HG03558 (cell line): ENCODE measurements around the gene GALNT18.

Experiments
- ATAC-seq: cut with Tn5 transposase; IDR thresholded peaks from one replicate; pipeline ENCODE4 v1.9.1; 2021; ENCODE audit warnings: moderate number of reproducible peaks; ENCODE audit not compliant: unreplicated experiment; ENCODE audit errors: extremely low read depth

The GALNT18 gene

DNA sequence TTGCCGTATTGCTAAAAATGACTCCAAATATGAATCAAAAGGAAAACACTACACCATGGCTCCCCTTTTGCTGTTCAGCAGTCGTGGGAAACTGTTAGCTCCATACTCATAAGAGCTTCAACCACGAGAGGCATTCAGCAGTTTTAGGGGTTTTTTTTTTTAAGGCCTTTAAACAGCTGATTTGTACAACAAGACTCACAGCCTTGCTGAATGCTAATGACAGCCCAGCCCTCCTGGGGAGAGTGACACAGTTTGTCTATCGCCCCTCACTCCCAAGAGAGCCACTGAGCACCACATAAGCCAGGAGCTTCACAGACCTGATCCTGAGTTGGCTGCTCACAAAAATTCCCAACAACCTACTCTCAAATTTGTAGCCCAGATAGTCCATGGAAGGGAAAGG, 32.4 kb downstream of the GALNT18 start:
- ATAC-seq = no peak

DNA sequence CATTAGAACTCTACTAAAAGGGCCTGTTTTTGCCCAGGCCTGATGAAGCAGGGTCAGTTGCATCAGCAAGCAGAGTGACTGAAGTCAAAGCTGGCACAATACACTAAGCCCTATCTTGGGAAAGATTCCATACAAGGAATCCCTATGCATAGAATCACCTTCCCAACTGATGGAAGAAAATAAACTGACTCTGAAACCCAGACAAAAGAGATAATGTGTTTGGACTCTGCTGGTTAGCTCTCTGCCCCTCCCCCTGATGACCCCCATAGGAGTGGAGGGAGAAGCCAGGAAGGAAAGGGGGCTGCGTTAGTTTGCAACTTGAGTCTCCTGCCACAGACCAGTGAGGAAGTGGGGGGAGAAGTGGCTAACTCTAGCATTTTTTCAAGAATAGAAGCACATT, 32.9 kb downstream of the GALNT18 start:
- no peak for ATAC-seq

DNA sequence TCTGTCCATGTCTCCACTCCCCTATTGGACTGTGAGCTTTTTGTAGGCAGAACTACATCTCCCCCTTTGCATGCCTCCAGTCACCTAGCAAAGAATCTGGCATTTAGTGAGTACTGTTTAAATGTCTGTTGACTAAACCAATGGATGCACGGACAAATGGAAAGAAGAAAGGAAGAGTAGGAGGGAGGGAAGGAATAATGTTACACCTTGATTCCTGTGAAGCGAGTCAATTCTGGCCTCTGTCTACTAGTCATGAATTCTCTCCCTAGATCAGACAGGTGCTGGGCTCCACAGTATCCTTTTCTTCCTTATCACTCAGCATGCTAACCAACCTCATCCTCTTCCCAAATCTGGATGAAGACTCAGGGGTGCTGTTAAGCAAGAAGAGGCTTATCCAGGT, 33.6 kb downstream of the GALNT18 start:
- no peak for ATAC-seq

DNA sequence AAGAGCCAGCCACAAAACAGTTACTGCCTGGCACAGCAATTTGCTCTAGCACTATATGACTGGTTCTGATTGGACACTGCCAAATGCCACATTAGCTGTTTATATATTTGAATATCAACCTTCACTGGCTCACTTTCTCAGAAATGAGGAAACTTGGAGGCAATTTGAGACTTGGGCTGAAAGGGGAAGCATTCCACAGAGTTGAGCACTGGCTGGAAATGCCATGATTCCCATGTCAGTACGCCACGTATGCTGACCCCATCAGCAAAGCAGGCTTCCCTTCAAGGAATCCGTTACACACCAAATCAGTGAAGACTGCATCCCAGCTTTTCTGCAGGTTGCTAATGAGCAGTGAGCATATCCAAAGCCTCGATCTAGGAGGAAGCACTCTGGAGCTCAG, 34.7 kb downstream of the GALNT18 start:
- ATAC-seq = no peak

DNA sequence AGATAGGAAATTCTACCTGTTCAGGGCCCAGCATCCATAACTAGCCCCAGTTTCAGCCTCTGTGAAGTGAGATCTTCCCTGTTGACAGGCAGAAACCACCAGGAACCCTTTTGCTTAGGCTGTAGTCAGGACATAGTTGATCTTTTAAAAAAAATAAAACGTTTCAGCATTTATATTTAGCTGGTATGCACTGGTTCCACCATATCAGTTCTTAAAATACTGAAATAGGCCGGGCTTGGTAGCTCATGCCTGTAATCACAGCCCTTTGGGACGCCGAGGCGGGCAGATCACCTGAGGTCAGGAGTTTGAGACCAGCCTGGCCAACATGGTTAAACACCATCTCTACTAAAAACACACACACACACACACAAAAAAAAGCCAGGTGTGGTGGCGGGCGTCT, 35.3 kb downstream of the GALNT18 start:
- ATAC-seq = no peak

DNA sequence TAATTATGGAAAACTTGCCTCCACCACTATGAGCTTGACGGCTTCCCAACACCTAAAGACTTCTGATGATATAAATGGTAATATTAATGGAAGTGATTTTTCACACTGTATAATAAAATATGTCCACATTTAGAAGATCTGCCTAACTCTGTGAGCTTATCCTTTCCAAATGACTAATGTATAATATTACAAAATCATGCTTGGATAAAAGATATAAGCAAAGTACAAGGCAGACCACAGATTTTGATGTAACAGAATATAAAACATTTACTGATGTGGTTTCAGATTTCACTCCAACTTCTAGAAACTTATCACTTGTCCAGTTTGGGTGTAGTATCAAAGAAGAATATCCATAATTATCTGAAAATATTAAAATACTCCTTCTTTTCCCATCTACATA, 36.9 kb downstream of the GALNT18 start:
- ATAC-seq = no peak

DNA sequence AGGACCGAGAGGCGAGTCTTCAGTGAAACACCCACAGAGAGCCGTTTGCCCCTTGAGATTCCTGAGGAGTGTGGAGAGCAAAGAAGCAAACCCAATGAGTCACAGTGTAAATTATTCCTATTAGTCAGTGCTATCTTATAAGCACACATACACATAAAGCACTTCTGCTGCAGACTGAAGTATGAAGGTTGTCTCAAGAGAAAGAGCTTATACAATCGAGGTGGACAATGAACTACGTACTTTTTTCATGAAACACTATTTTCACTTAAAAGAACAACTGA, 37.3 kb downstream of the GALNT18 start:
- ATAC-seq = no peak

DNA sequence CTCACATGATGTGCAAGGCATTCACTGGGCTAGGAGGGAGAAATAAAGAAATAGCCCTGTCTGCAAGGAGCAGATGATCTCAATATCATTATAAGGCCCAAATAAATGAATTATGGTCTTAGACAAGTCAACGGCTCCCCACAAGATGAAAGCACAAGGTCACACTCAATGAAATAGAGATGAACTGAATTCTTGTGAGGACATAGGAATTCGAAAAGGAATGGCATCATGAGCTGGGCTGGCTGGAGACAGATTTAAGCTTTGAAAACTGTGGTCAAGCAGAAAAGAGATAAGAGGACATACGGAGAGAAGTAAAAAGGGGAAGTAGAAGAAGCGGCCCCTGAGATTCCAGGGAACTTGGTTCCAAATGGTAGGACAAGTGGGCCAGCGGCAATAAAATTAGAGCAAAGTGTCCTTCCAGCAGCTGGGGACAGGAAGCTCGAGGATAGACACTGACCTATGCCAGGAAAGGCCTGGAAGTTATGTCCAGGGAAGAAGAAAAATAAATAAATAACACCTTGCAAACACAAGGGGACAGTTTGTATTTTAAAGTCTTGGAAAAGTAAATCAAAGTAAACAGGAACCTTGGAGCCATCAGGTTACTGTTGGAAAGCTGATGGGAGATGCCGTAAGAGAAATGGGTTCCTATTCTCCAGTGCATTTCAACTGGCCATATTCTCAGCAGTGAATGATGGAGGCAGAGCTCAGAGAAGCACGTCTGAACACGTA, 37.8 kb downstream of the GALNT18 start:
- no peak for ATAC-seq

DNA sequence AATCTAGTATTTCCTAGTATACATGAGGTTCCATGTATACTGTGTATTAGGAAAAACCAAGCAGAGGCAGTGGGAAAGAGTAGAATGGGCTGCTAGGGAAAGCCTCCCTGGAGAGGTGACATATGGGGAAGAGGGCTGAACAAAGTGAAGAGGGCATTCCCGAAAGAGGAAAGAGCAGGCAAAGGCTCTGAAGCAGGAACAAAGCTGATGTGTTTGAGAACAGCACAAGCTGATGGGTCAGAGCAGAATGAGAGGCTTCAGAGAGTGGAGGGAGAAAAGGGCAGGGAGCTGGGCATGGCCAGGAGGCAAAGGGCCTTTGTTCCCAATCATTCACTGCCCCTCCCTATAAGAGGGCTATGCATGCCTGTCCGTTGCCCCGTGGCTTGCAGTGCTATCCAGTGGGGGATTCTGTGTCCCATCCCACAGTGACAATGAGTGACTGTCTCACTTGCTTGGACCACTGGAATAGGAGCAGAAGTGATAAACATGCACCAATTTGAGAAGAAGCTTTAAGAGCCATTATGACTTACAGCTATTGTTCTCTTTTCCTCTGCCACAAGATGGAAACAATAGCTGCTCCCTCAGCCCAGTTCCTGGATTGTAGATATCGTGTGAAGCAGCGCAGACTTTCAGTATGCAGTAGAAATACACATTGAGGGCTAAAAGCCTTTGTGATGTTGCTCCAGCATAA, 39.6 kb downstream of the GALNT18 start:
- no peak for ATAC-seq

DNA sequence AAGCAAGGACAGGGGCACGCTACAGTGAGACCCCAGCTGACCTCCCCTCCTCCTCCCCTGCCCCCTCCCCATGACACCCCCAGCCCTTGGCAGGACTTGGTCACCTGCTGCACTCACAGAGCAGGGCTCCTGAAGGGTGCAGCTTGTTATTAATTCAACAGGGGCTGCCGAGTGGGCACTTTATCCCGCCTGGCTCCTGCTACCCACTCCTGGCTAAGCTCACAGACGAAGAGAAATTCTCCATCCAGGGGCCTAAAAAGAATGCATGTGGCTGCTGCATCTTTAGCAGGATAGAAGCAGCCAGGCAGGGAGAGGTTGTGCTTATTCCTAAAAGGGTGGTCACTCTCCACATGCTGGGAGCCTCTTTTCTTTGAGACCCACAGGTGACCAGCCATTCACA, 40.3 kb downstream of the GALNT18 start:
- no peak for ATAC-seq

DNA sequence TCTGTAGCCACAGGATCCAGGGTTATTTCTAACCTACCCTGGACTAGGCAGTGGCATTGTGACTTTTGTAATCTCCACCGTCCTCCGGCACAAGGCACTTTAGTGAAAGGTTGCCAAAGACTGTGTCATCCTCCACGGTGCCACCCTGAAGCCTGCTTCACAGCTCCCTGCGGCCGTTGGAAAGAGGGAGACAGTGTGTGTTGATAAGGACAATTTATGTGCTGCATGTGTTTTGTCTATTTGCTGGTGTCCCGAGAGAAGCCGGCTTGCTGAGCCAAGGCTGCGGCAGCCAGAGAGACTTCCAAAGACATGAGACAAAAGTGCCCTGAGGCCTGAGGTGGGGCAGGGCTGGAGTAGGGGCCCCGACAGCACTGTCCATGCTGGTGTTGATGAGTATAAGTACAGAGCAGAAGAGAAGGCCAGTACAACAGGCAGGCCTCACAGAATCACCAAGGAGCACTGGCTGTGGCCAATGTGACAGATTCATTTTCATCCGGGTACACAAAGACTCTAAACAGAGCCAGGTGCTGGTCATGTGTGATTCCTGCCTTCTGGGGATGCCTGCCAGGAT, 40.9 kb downstream of the GALNT18 start:
- no peak for ATAC-seq

DNA sequence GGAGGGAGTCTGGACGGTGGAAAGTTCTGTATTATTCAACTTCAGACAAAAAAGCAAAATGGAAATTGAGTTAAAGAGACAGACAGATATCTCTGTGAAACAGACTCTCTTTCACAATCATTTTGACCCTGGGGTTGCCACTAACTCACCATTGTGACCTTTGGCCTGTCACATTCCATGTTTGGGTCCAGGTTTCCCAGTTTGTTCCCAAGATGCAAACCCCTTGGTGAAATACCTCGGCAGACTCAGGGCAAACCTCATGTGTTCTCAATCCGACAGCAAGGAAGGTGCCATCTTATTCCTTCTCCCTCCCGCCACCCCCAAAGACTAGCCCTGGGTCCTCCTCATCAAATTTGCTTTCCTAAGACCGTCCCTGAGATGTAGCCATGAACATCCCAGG, 41.8 kb downstream of the GALNT18 start:
- no peak for ATAC-seq

DNA sequence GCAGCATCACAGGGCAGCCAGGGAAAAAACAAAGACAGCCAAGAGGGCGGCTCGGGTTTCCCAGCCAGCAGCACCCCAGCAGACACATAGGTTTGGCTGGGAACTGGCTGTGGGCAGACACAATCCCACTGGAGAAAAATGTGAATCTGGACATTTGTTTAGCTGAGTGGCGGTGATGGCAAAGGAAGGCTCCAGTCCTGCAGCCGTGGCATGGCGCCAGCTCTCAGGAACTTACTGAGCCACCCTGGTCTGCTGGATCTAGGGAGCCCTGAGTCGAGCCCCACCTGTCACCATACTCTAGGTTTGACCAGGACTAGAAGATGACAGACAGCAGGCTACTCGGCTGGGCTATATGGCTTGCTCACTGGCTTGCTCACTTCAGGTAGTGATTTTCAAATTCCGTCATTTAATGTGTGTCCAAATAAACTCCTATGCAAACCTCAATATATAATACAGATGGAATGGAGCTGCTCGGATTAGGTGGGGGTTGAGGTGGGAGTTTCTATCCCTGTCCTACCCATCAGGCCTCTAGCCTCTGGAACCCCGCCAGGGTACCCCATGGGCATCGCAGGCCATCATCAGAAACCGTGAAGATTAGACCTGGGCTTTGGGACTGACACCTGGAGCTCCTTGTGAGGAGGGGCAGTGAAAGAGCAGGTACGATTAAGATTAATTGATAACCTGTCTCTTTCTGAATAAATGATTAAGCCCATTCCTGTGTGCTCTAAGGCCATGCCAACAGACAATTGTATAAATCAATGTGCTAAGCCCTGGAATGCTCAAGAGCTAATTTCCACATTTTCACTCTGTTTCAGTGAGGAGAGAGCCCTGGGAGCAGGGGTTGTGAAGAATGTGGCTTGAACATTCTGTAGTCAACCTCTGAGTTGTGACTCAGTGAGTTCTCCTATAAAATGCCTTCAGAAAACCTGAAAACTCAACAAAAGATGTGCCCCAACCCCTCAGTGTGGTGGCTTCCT, 42.5 kb downstream of the GALNT18 start:
- ATAC-seq = no peak

DNA sequence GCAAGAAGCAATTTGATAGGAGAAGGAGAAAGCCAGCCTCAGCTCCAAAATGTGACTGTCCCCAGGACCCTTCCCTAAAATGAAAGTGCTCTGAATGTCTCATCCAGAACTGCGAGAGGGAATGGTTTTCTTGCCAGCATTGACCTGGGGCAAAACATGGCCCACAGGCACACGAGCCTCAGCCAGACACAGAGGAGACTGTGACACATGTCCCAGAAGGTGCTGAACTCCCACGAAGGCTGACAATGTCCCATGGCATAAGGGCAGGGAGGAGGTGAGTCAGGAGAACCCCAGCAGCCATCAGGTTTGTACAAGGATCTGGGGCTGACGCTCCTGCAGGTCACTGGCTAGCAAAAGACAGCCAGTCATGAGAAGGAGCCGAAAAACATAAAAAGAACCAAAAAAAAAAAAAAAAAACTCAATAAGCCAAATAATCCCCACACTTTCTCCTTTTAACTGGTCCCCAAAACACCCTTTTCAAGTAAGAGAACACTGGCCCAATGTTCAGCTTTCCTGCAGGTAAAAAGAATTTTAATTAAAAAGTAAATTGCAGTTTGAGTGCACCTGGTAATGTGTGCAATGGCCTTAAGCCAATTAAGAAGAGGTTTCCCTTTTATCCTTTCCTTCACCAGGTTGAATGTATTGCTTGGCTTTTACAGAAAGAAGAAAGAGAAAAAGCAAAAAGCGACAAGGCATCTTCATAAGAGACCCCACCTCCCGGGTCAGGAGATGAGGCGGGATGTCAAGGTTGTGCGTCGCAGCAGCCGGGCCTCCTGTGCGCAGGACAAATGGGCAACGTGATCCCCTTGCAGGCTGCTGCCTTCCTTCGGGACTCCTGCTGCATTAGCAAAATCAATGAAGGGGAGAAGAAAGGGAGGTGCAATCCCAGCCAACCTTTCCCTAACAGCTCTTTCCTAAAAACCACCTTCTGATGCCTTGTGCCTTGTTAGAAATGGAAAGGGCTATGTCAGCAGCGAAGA, 43.6 kb downstream of the GALNT18 start:
- ATAC-seq = no peak

DNA sequence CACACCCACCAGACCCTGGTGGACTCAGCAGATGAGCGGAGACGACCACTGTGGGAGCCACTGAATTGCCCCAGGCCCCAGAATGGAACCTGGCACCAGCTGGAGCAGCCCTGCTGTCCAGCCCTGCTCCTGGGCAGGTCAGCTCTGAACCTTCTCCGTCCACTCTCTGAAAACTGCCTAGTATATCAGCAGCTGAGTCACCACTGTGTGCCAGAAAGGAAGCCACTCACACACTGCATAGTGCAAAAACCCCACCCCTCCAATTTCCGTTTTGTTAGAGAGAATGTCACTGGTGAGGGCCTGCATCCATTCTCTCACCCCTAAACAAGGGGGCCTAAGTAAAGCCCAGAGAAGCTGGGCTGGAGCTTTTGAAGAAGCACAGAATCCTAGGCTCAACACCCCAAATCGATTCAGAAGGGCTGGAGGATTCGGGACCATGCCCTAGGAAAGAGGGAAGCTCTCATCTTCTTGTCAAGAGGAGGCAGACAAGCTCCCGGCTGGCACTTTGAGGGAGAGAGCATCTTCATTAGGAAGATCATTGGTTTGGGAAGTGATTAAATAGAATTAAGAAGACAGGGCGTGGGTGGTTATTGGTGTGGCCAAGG, 44.5 kb downstream of the GALNT18 start:
- ATAC-seq = no peak

DNA sequence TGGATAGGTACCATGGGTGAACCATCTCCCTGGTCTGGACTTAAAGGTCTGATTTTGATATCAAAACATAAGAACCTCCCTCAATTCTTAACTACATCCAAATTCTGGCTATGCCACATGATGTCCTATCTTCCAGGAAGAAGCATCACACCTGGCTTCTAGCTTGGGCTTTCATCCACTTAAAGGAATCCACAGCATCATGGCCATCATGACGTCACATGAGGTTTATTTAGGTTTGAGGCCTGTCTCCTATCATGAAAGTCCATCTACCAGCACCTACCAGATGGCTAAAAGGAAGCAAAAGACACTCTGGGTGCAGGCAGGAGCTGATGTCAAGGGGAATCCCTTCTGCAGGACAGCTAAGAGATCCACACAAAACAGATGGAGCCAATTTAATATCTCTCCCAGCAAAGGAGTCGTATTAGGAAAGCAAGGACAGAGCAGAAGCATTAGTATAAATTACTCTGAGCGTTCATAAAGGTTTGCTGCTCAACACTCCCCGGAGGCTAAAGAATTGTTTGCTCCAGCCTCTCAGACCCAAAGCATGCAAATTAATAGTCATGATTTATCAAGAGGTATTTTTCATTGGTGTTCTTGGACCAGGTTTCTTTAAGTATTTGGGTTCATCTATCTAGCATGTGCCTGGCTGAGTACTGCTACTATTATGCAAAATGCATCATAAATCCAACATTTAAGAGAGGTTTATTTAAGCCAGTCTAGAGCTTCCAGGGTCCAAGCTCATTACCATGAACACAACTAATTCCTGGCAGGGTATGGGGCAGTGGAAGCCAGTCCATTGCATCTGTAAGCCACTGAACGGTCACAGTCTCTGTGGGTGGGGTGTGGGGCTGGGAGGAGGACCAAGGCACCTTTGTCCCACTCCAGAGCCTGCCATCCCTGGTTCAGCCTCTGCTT, 47.2 kb downstream of the GALNT18 start:
- ATAC-seq = no peak

DNA sequence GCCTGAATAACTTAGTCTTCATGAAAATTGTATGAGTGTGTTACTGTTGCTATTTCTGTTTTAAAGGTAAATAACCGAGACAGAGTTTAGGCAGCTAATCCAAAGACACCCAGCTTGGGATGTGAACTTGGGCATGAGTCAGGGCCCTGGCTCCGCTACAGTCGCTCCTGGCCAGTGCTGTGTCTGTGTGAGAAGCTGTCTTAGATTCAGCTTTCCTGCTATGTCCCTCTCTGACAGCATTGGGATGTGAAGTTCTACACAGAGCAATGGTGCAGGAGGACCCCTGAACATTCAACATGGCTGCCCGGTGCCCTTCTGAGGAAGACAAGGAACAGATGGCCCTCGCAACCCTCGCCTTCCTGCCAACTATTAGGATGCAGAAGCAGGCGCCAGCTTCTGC, 49.4 kb downstream of the GALNT18 start:
- ATAC-seq = no peak

DNA sequence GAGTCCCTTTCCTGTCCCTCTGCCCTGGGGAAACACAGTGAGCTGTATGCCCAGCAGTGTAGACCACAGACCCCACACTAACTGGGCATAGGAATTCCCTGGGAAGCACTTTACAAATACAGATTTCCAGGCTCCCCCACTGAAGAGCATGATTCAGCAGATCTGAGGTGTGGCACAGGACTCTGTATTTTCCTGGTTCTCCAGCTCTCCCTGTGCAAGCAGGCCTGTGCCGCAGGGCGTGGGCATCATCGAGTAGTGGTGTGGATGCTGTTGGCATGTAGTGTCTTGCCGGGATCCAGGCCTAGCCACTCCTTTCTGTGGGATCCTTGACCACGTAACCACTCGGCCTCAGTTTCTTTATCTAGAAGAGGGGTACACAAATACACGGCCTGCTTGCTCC, 49.9 kb downstream of the GALNT18 start:
- ATAC-seq = no peak
